Measurements from ENCODE around the gene SDS. TPM values are rescaled to one million over a fixed set of nuclear protein-coding genes. Genes with fewer than 3 reads are reported as not detected.

SDS gene
- total RNA-seq, 4 donors from 2014 or later: not detected

DNA sequence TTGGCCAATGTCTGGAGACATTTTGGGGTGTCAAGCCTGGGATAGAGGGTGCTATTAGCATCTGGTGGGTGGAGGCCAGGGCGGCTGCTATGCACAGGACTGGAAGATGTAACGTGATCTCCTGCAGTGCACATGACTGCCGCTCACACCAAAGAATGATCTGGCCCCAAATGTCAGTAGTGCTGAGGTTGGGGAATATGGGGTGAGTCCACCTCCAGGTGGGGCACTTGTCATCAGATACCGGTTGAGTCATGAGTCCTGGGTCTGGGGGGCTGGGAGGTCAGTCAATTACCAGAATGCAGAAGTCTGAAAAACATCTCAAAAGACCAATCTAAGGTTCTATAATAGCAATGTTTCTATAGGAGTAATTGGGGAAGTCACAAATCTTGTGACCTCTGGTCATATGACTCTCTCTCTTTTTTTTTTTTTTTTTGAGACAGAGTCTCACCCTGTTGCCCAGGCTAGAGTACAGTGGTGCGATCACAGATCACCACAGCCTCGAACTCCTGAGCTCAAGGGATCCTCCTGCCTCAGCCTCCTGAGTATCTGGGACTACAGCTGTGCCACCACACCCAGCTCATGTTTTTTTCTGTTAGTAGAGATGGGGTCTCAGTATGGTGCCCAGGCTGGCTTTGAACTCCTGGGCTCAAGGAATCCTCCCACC is 12.5 kb upstream of the SDS start:
- Histone ChIP-seq H3K27ac (no peak overlapping the region), H3K27me3 (no peaks in the 10 kb centered on the region), H3K9me3 (no peaks in the 10 kb centered on the region), H3K4me3 (no peak overlapping the region), H3K4me1 (no peaks in the 10 kb centered on the region), H3K36me3 (no peaks in the 10 kb centered on the region)
- intact Hi-C loops (cut with DNase I; ENCODE audit: low total_unique reads): no loop called here
- no peak for DNase-seq
- TF ChIP-seq, protein P1, sequence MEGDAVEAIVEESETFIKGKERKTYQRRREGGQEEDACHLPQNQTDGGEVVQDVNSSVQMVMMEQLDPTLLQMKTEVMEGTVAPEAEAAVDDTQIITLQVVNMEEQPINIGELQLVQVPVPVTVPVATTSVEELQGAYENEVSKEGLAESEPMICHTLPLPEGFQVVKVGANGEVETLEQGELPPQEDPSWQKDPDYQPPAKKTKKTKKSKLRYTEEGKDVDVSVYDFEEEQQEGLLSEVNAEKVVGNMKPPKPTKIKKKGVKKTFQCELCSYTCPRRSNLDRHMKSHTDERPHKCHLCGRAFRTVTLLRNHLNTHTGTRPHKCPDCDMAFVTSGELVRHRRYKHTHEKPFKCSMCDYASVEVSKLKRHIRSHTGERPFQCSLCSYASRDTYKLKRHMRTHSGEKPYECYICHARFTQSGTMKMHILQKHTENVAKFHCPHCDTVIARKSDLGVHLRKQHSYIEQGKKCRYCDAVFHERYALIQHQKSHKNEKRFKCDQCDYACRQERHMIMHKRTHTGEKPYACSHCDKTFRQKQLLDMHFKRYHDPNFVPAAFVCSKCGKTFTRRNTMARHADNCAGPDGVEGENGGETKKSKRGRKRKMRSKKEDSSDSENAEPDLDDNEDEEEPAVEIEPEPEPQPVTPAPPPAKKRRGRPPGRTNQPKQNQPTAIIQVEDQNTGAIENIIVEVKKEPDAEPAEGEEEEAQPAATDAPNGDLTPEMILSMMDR (IDR thresholded peaks at IDR 0.05): no peak
- TF ChIP-seq POLR2A (IDR thresholded peaks at IDR 0.05): no peak

GRCh38 chr12:113414519-113415038 is 10.9 kb upstream of the SDS start:
- no peaks in the 10 kb centered on the region for H3K27me3 ChIP-seq
- no peak overlapping the region for H3K4me3 ChIP-seq
- H3K4me1 ChIP-seq: no peaks in the 10 kb centered on the region
- TF ChIP-seq, protein P1 (IDR thresholded peaks at IDR 0.05): no peak
- TF ChIP-seq POLR2A (IDR thresholded peaks at IDR 0.05): no peak
- H3K27ac ChIP-seq: no peak overlapping the region
- DNase-seq: no peak
- no peaks in the 10 kb centered on the region for H3K9me3 ChIP-seq
- H3K36me3 ChIP-seq: no peaks in the 10 kb centered on the region
- intact Hi-C loops (cut with DNase I; ENCODE audit: low total_unique reads): no loop called here

DNA sequence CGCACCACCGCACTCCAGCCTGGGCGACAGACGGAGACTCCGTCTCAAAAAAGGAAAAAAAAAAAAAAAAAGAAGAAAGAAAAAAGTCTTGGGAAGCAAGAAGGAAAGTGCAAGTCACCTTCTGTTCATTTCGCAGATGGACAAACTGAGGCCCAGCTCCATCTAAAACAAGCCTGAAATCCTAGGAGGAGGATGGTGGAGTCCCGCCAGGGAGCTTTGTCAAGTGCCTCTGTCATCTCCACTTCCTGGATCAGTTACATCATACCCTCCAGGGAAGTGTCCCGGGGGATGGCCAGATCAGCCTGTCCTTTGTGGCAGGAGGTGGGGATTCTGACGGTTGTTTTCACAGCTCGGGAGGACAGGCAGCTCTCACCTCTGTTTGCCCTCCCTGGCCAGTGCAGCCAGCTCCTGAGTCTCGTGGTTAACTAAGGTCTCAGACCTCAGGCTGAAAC is 9.8 kb upstream of the SDS start:
- intact Hi-C loops (cut with DNase I; ENCODE audit: low total_unique reads): no loop called here
- no peak overlapping the region for H3K27ac ChIP-seq

DNA sequence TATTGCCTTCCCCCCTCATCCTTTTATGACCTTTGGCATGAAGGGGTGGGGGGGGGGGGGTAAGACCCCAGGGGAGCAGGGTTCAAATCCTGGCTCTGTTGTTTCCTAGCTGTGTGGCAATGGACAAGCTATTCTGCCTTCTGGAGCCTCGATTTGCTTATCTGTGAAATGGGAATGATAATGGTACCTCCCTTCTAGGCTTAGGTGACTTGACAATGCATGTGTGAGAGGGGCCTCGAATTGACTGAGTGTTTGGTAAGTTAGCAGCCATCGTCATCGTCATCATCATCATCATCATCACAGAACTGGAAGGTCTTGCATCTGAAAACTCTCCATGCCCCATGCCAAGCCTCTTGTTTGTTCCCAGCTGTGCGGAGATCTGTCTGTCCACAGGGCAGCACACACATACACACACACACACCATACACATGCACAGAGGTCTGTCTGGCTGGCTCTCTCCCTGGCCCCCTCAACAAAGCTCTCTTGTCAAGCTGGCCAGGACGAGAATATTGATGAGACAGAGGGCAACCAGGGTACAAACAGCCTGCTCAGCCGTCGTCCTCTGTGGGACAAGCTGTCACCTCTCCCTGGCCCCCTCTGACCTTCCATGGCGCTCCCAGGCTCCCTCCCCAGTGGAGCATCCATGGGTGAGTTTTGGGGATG is 5.9 kb upstream of the SDS start:
- intact Hi-C loops (cut with DNase I; ENCODE audit: low total_unique reads): no loop called here
- Histone ChIP-seq H3K4me3 (no peak overlapping the region), H3K9me3 (no peaks in the 10 kb centered on the region), H3K36me3 (no peaks in the 10 kb centered on the region), H3K27me3 (no peaks in the 10 kb centered on the region), H3K4me1 (no peaks in the 10 kb centered on the region), H3K27ac (no peak overlapping the region)
- DNase-seq: no peak
- TF ChIP-seq, protein P1 (IDR thresholded peaks at IDR 0.05): no peak
- no peak for TF ChIP-seq POLR2A (IDR thresholded peaks at IDR 0.05)

More for the DNA sequence above, 9.8 kb upstream of the SDS start:
- Histone ChIP-seq H3K27me3 (no peaks in the 10 kb centered on the region), H3K36me3 (no peaks in the 10 kb centered on the region), H3K4me3 (no peak overlapping the region), H3K4me1 (no peaks in the 10 kb centered on the region), H3K9me3 (no peaks in the 10 kb centered on the region)
- TF ChIP-seq POLR2A (IDR thresholded peaks at IDR 0.05): no peak
- TF ChIP-seq, protein P1 (IDR thresholded peaks at IDR 0.05): no peak
- no peak for DNase-seq

DNA sequence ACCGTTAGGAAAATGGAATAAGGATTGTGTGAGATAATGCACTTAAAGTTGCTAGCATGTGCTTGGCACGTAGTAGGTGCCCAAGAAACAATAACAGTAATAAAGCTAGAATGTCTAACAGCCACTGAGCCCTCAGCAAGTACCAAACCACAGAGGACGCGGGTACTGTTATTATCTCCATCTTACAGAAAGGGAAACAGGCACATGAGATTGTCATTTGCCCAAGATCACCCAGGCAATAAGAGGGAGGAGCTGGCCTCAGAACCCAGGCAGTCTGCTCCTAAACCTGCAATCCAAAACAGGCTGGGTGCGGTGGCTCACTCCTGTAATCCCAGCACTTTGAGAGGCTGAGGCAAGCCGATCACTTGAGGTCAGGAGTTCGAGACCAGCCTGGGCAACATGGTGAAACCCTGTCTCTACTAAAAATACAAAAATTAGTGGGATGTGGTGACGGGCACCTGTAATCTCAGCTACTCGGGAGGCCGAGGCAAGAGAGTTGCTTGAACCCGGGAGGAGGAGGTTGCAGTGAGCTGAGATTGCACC is 5.1 kb upstream of the SDS start:
- no peak overlapping the region for H3K27ac ChIP-seq
- no peak for TF ChIP-seq POLR2A (IDR thresholded peaks at IDR 0.05)
- TF ChIP-seq, protein P1 (IDR thresholded peaks at IDR 0.05): no peak

More for the DNA sequence above, 5.1 kb upstream of the SDS start:
- intact Hi-C loops (cut with DNase I; ENCODE audit: low total_unique reads): no loop called here
- Histone ChIP-seq H3K36me3 (no peaks in the 10 kb centered on the region), H3K9me3 (no peaks in the 10 kb centered on the region), H3K4me1 (no peaks in the 10 kb centered on the region), H3K27me3 (no peaks in the 10 kb centered on the region), H3K4me3 (no peak overlapping the region)
- DNase-seq: no peak
